DMS 273 (cell line): ENCODE data around the gene ZNF93.
"Not testable (repeated sequence)": the region's sequence is repeated elsewhere in the genome, so short reads cannot be mapped to it uniquely, and the experiment has no call there.

Source experiments
- DNase-seq: peaks from one replicate; lab custom pipeline; 2025; ENCODE audit not compliant: unreplicated experiment; lab: John Stamatoyannopoulos, UW

ZNF93 gene

GRCh38 chr19:19937403-19937802 is 36.7 kb downstream of the ZNF93 start:
- DNase-seq, result no peak

- no peak for DNase-seq
Observed at GRCh38 chr19:19938449-19938848, 37.7 kb downstream of the ZNF93 start.

GRCh38 chr19:19943848-19944582 is 43.3 kb downstream of the ZNF93 start:
- DNase-seq, result peak; percentile 23

- DNase-seq, result no peak
Observed at GRCh38 chr19:19944583-19944880, 43.8 kb downstream of the ZNF93 start.

GRCh38 chr19:19946226-19946625 is 45.5 kb downstream of the ZNF93 start:
- DNase-seq, result no peak

- no peak for DNase-seq
Observed at GRCh38 chr19:19948800-19949199, 48.1 kb downstream of the ZNF93 start.

DNA sequence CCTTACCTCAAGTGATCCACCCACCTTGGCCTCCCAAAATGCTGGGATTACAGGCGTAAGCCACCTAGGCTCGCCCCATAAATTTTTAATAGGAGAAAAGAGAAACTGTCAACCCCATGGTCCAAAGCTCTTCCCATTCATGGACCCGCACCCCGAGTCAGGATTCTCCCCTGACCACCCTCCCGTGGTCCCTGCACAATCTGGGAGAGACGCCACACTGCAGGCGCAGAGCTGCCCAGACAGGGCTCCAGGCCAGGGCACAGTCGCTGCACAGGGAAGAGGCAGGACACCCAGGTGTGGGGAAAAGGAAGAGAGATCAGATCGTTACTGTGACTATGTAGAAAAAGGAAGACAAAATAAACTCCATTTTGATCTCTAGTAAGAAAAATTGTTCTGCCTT is 54.5 kb downstream of the ZNF93 start:
- no peak for DNase-seq

GRCh38 chr19:19956434-19957075 is 55.8 kb downstream of the ZNF93 start:
- no peak for DNase-seq

- not testable (repeated sequence) for DNase-seq
Observed at GRCh38 chr19:19957766-19958165, 57.0 kb downstream of the ZNF93 start.

DNA sequence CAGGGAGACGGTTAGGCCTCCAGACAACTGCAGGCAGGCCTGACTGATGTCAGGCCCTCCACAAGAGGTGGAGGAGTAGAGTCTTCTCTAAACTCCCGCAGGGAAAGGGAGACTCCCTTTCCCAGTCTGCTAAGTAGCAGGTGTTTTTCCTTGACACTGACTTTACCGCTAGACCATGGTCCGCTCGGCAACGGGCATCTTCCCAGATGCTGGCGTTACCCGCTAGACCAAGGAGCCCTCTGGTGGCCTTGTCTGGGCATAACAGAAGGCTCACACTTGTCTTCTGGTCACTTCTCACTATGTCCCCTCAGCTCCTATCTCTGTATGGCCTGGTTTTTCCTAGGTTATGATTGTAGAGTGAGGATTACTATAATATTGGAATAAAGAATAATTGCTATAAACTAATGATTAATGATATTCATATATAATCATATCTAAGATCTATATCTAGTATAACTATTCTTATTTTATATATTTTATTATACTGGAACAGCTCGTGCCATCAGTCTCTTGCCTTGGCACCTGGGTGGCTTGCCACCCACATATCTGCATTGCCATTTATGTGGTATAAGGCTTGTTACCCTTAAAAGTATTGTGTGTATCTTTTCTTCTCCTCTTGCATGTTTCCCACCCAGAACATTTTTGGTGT is 58.5 kb downstream of the ZNF93 start:
- DNase-seq, result peak; percentile 84

- DNase-seq, result no peak
Observed at GRCh38 chr19:19964416-19964815, 63.7 kb downstream of the ZNF93 start.

DNA sequence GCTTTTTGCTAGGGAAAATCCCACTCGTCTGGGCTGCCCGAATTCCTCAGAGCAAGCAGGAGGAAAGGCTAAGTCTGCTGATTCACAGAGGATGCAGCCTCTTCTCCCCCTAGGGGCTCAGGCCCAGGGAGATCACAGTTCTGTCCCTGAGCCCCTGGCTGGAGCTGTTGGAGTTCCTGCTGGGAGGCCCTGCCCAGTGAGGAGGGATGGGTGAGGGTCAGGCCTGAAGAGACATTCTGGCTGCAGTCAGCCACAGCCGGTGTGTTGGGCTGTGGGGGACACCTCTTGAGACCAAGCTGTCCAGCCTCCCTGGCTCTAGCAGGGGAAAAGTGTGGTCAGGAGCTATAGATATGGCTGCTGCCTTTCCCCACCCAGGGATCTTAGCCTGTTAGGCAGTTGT is 65.4 kb downstream of the ZNF93 start:
- DNase-seq, result not testable (repeated sequence)

GRCh38 chr19:19966862-19967261 is 66.1 kb downstream of the ZNF93 start:
- peak; percentile 3 for DNase-seq
